Gastrocnemius medialis (tissue), 4 donors: ENCODE measurements around the gene ARMH1. TPM values are rescaled to one million over a fixed set of nuclear protein-coding genes. Genes with fewer than 3 reads are reported as not detected.

Source experiments
- ATAC-seq, 2 donors: fragments of 150-250 bp; one replicate each; pipeline ENCODE4 v1.9.1; 2016
- DNase-seq, 2 donors: peaks; one replicate each; pipeline ENCODE4 v3.0.0-alpha.2; 2019
- H3K27ac ChIP-seq, 4 donors: fragments of 200-600 bp; sonication (generic); 1 replicate in 1 of 4; 2 replicates in 3 of 4; pipeline ENCODE4 v1.5.1; 2016 to 2018; ENCODE audit warnings: mild to moderate bottlenecking in 2 of 4, moderate library complexity in 1 of 4
- H3K27me3 ChIP-seq, 3 donors: fragments of 200-600 bp; sonication (generic) in 2 of 3; 1 replicate in 1 of 3; 2 replicates in 2 of 3; pipeline versions ENCODE4 v1.5.1 to v1.6.0; 2016 to 2019; ENCODE audit warnings: mild to moderate bottlenecking in 1 of 3, moderate library complexity in 1 of 3
- H3K36me3 ChIP-seq, 2 donors: fragments of 200-600 bp; sonication (generic) in 1 of 2; one replicate each; pipeline ENCODE4 v1.5.1; 2017 to 2018
- H3K4me1 ChIP-seq, 2 donors: fragments of 200-600 bp; sonication (generic) in 1 of 2; one replicate each; pipeline ENCODE4 v1.5.1; 2016 to 2017; ENCODE audit warnings: mild to moderate bottlenecking in 2 of 2
- H3K4me3 ChIP-seq, 4 donors: fragments of 200-600 bp; sonication (generic) in 3 of 4; 1 replicate in 1 of 4; 2 replicates in 3 of 4; pipeline ENCODE4 v1.5.1; 2016 to 2019; ENCODE audit warnings: mild to moderate bottlenecking in 2 of 4
- H3K9me3 ChIP-seq, 3 donors: fragments of 200-600 bp; sonication (generic) in 2 of 3; 1 replicate in 1 of 3; 2 replicates in 2 of 3; pipeline ENCODE4 v1.5.1; 2016 to 2019
- CTCF ChIP-seq, 5 experiments: fragments of 450-650 bp in 3 of 5; fragments of 200-600 bp in 2 of 5; sonication (generic) in 2 of 5; IDR thresholded peaks in 4 of 5; conservative IDR thresholded peaks in 1 of 5; 1 replicate in 4 of 5; 2 replicates in 1 of 5; pipeline ENCODE4 v1.5.1; 2016 to 2019; ENCODE audit warnings: antibody characterized with exemption in 5 of 5, mild to moderate bottlenecking in 3 of 5, moderate library complexity in 3 of 5
- POLR2A ChIP-seq, 2 donors: fragments of 450-650 bp; IDR thresholded peaks; one replicate each; pipeline ENCODE4 v1.6.1; 2017; ENCODE audit warnings: antibody characterized with exemption in 2 of 2, mild to moderate bottlenecking in 2 of 2, moderate library complexity in 2 of 2
- in situ Hi-C, 4 donors: fragments of 200-750 bp; cut with MboI; loops; one replicate each; pipeline versions ENCODE4 v1.15.0 to v1.8.0; 2017; ENCODE audit warnings: low sequenced_read_pairs in 4 of 4
- intact Hi-C: fragments of 100-400 bp; cut with DNase I; formaldehyde crosslinking; loops from one replicate; pipeline ENCODE4 v1.15.1; 2023; ENCODE audit warnings: low total_unique reads
- total RNA-seq, 4 donors: library from RNA; depleted of rRNA; stranded (reverse); fragments of >200 nt; gene quantifications; one replicate each; pipeline versions ENCODE4 v1.1.0 to v1.2.3, GENCODE V29; 2016

ARMH1 gene
- total RNA-seq, 4 donors from 2014 or later: 0.78 TPM; not detected in 3

DNA sequence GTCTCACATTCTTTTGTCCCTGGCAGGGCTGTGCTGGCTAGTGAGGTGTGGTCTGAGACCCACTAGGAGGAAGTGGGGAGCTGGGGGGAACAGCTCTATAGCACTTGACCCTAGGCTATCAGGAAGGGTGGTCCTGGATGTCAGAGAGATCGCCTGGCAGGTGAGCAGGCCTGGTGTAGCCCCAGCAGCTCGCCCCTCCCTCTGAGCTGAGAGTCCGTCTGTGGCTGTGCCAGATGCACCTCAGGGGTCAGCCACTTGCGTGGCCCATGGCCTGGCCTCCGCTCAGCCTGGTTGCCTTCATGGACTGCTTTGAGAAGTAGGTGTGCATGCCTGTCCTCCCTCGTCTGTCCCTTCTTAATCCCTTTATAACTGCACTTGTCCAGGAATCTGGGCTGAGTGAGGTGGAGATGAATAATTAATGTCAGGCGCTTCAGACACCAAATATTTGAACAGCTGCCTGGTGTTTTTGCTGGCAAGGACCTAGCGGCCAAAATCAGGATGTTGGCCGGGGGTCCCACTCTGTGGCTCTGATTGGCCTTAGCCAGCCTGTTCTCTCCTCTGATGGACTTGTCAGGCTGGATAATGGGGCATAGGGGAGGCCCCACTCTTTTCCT is 30.7 kb upstream of the ARMH1 start:
- peaks cover 80 to 92% of the 10 kb centered on the region in 2 donors for H3K4me1 ChIP-seq
- in situ Hi-C loops: no loop called here
- H3K27ac ChIP-seq: peak overlapping the region; percentile 81 to 86 (median 84)
- TF ChIP-seq POLR2A (IDR thresholded peaks at IDR 0.05) (no peak), CTCF (IDR thresholded peaks at IDR 0.05 in 4 of 5, conservative IDR thresholded peaks at IDR 0.05 in 1 of 5) (no peak)
- intact Hi-C loops: no loop called here
- DNase-seq (no peak), ATAC-seq (no peak)
- peaks cover 0 to 46% of the 10 kb centered on the region in 2 donors for H3K36me3 ChIP-seq
- no peaks in the 10 kb centered on the region for H3K9me3 ChIP-seq
- no peak overlapping the region for H3K4me3 ChIP-seq
- H3K27me3 ChIP-seq: no peaks in the 10 kb centered on the region

DNA sequence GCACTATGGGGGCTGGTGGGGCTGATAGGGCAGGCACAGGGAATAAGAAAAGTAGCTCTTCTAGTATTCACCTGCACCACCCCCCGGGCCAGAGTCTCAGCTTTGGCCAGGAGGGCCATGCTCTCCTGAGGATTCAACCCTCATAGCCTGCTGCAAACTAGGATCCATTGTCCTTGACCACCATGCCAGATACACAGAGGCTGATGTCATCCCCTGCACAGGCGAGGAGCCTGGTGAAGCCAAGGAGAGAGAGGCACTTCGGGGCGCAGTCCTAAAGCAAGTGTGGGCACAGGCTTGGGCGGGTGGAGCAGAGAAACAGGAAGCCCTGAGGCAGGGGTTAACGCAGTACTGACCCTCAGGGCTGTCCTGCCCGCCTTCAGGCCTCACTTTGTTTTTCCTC is 29.7 kb upstream of the ARMH1 start:
- intact Hi-C loops (no loop called here), in situ Hi-C loops (no loop called here)
- no peaks in the 10 kb centered on the region for H3K9me3 ChIP-seq
- DNase-seq: no peak
- H3K27me3 ChIP-seq: no peaks in the 10 kb centered on the region
- TF ChIP-seq CTCF (IDR thresholded peaks at IDR 0.05 in 4 of 5, conservative IDR thresholded peaks at IDR 0.05 in 1 of 5) (no peak), POLR2A (IDR thresholded peaks at IDR 0.05) (no peak)
- H3K4me3 ChIP-seq: no peak overlapping the region
- H3K27ac ChIP-seq: peak overlapping the region; percentile 81 to 86 (median 84)
- H3K36me3 ChIP-seq: peaks cover 0 to 46% of the 10 kb centered on the region in 2 donors
- no peak for ATAC-seq
- peaks cover 71 to 84% of the 10 kb centered on the region in 2 donors for H3K4me1 ChIP-seq

- Histone ChIP-seq H3K9me3 (no peaks in the 10 kb centered on the region), H3K4me3 (peak overlapping the region in 2 of 4 donors; percentile 1 to 11), H3K36me3 (peaks cover 0 to 51% of the 10 kb centered on the region in 2 donors), H3K27me3 (no peaks in the 10 kb centered on the region), H3K4me1 (peaks cover 63 to 78% of the 10 kb centered on the region in 2 donors), H3K27ac (peak overlapping the region; percentile 81 to 86 (median 84))
- intact Hi-C loops: no loop called here
- peak; percentile 61 to 64 for ATAC-seq
- DNase-seq: peak; percentile 58 to 70
- in situ Hi-C loops: no loop called here
- TF ChIP-seq POLR2A (IDR thresholded peaks at IDR 0.05) (no peak), CTCF (IDR thresholded peaks at IDR 0.05 in 4 of 5, conservative IDR thresholded peaks at IDR 0.05 in 1 of 5) (no peak)
Measured at GRCh38 chr1:44645476-44646244, 28.9 kb upstream of the ARMH1 start.

DNA sequence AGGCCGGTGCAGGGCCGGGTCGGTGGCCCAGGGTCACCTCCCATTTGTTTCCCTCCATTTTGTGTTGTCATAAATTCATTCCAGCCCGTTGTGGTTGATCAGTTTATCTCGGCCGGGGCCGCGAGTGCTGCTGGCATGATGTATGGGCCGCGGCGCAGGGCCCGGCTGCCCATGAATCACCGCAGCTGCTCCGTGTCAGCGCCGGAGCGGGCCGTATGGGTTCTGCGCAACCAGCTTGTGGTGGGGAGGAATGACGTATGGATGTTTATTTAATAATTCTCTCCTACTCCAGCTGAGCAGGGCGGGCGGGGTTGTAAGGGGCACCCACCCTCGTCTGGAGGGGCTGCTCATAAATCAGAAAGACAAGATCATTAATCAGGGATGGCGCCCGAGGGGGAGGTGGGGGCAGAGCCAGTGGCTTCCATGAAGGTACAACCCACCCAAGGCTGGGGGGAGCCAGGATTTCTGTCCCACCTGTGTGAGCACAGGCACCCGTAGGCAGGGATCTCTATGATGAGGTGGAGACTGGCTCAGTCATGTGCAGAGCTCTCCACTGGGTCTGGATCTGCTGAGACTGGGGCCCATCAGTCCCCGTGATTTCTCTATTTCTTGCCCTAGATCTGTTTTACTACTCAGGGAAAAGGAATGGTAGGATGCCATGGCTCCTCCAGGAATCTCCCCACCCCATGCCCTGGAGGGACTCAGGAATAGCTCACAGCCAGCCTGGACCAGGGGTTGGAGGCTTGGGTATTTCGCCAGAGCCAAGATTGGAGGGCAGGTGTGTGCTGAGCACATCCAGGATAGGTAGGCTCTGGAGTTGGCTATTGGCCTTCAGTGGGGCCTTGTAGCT is 28.0 kb upstream of the ARMH1 start:
- in situ Hi-C loops (no loop called here), intact Hi-C loops (no loop called here)
- H3K4me1 ChIP-seq: peaks cover 54 to 73% of the 10 kb centered on the region in 2 donors
- peak in 1 of 2 donors; percentile 43 for ATAC-seq
- peak overlapping the region; percentile 81 to 86 (median 84) for H3K27ac ChIP-seq
- H3K36me3 ChIP-seq: peaks cover 0 to 51% of the 10 kb centered on the region in 2 donors
- no peak for TF ChIP-seq CTCF (IDR thresholded peaks at IDR 0.05 in 4 of 5, conservative IDR thresholded peaks at IDR 0.05 in 1 of 5)
- no peaks in the 10 kb centered on the region for H3K27me3 ChIP-seq
- H3K9me3 ChIP-seq: no peaks in the 10 kb centered on the region
- peak overlapping the region in 2 of 4 donors; percentile 1 to 11 for H3K4me3 ChIP-seq
- DNase-seq: peak; percentile 33 to 35
